HG02798 (cell line): ENCODE data around the gene TLK1.
"Not testable (repeated sequence)": the region's sequence is repeated elsewhere in the genome, so short reads cannot be mapped to it uniquely, and the experiment has no call there.

Experiments
- ATAC-seq: cut with Tn5 transposase; IDR thresholded peaks from one replicate; pipeline ENCODE4 v1.9.1; 2021; ENCODE audit warnings: mild to moderate bottlenecking; ENCODE audit not compliant: unreplicated experiment, poor library complexity

The TLK1 gene

DNA sequence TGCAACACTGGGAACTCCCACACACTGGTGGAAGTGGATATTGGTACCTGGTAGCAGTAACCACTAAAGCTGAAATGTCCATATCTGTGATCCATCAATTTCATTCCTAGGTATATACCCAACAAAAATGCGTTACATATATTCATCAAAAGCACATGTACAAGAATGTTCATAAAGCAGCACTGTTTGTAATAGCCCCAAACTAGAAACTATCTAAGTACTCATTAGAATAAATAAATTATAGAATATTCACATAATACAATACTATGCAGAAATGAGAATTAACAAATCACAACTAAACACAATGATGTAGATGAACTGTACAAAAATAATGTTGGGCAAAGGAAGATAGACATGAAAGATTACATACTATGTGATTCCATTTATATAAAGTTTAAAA is 11.1 kb upstream of the TLK1 start:
- ATAC-seq, result no peak

DNA sequence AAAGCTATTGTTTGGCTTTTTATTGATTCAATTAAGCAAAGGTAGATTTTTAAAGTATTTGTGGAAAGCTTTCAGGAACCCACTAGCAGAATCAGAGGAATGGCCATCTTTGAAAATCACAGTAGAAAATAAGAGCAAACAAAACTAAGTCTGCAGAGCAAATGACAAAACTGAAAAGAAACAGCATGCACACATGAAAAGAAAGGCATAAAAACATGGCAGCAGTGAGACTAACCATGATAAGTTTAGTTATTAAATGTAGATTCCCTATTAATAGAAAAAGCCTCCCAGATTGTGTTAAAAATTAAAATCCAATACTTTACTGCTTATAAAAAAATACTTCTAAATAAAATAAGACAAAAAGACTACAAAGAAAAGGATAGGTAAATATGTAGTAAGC is 9.1 kb upstream of the TLK1 start:
- no peak for ATAC-seq

DNA sequence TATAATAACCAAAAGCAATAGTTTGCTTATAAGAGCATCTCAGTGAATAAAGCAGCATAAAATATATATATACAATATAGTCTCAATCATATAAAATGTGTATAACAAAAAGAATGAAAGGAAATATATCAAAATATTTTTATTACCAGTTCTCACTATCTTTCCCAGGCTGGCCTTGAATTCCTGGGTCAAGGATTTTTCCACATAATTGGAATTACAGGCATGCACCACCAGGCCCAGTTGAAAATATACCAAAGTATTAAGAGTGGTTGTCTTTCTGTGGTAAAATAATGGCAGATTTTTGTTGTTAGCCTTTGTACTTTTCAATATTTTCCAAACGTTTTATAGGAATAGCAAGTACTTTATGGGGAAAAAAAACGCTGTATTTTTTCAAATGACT is 8.6 kb upstream of the TLK1 start:
- no peak for ATAC-seq

- ATAC-seq, result no peak
Measured at GRCh38 chr2:171167352-171167997, 6.8 kb upstream of the TLK1 start.

DNA sequence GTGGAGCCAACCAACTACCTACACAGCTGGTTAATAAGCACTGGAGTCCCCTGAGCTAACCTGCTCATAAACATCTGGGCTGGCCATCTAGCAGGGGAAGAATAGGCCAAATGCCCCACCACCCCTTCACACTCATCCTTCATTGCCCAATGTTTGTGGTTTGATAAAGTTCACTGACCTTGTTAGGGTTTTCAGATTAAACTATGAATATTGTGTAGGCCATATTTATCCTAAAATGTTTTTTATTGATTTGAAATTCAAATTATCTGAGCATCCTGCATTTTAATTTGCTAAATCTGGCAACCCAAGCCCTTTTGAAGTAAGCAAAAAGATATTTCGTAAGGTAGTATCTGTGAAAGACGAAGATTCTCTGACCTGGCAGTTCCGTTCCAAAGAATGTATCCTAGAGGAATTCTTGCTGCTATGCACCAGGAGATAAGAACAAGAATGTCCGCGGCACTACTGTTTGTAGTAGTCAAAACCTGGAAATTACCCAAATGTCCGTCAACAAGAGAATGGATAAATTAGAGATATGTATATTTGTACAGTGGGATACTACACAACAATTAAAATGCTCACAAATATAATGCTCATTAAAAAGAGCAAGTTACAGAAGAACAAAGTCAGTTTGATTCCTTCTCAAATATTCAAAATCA is 5.8 kb upstream of the TLK1 start:
- ATAC-seq, result no peak

DNA sequence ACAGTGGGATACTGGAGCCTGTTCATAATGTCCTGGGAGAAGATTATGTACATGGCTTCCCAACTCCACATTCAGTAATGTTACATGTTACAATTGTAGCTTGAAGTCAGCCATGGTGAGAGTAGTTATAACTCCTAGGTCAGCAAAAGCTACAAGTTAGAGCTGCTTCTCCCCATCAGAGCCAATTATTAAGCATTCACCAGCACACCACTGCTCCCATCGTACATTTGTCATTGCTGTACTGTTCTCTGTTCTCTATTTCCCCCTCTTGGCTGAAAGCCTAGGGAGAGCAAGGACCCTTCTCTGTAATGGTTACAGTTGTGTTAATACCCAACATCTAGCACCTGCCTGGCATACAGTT is 5.3 kb upstream of the TLK1 start:
- ATAC-seq, result no peak

DNA sequence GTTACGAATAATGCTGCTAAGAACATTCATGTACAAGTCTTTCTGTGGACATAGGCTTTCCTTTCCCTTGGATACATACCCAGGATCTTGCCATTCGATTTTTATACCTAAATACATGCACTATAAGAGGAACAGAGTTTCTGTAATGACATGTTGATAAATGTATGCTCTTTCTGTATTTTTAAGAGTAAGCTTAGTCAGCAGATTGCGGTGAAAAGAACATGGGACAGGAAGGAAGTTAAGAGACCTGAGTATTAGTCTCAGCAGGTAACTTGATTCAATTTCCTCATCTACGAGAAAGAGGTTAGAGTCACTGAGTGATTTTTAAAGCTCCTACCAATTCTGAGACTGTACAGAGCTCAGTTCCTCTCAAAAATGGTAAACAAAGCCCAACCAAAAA is 2.6 kb upstream of the TLK1 start:
- no peak for ATAC-seq

- not testable (repeated sequence) for ATAC-seq
Measured at GRCh38 chr2:171162522-171163197, 2.0 kb upstream of the TLK1 start.

DNA sequence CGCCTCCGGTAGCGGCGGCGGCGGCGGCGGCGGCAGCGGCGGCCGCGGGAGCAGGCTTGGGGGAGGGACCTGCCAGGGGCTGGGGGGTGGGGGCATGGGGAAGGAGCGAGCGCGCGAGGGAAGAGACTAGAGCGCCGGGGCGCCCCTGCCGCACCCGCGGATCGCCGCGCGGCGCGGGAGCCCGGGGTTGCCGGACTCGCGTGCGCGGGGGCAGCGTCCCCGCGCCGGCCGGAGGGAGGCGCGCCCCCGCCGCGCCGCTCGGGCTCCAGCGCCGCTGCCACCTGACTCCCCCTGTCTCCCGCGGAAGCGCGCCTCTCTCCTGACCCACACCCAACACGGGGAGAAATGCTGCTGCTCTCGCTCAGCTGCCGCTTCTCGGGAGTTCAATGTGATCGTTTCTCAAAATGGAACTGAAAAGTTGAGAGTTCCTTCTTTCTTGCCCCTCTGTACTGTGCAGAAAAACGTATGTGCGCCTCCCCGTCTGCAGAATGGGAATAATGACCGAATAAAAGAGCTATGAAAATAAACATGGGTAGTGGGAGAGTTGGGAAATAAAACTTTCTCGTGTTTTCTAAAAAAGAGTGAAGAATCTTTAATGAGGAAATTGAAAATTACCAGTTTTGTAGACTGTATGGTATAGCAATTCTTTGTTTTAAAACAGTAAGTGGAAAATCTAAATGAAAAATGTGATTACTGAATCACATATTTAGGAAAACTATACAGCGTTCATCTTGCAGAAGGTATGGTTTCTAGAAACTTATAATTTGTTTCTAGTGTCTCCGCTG is 455 bp upstream of the TLK1 start:
- peak; percentile 68 for ATAC-seq

GRCh38 chr2:171159372-171160118 is 1.1 kb downstream of the TLK1 start:
- peak; percentile 14 for ATAC-seq

GRCh38 chr2:171158790-171159371 is 1.8 kb downstream of the TLK1 start:
- ATAC-seq, result no peak

- ATAC-seq, result no peak
Measured at GRCh38 chr2:171158036-171158789, 2.5 kb downstream of the TLK1 start.

DNA sequence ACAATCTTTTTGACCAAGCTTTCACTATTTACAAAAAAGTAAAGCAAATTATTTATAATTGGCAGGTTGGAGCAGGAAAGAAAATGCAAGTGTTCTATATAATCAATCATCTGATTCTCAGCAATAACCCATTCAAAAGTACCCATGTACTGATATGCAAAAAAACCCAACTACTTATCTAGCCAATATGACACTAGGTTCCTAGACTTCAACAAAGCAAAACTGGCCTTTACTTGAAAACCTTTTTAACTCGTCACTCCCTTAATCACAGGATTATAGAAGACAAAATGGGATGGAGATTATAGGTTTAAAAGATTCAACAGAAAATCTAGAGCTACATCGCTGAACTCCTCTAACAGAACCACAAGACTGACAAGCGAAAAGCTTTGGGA is 3.6 kb downstream of the TLK1 start:
- no peak for ATAC-seq

DNA sequence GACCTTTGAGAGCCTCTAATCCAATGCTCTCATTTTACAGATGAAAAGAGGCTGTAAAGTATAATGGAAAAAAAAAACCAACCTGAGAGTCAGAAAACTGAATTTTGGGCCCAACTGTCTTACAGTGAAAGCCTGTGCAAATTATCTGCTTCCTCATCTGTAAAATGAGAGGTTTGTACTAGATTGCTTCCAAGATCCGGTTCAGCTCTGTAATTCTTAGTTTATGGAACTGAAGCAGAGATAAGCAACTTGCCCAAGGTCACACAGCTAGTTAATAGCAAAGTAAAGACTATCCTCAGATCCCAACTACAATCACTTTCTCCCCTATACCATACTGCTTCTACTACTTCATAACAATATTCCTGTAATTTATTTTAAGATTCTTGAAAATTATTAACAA is 6.3 kb downstream of the TLK1 start:
- ATAC-seq, result no peak

DNA sequence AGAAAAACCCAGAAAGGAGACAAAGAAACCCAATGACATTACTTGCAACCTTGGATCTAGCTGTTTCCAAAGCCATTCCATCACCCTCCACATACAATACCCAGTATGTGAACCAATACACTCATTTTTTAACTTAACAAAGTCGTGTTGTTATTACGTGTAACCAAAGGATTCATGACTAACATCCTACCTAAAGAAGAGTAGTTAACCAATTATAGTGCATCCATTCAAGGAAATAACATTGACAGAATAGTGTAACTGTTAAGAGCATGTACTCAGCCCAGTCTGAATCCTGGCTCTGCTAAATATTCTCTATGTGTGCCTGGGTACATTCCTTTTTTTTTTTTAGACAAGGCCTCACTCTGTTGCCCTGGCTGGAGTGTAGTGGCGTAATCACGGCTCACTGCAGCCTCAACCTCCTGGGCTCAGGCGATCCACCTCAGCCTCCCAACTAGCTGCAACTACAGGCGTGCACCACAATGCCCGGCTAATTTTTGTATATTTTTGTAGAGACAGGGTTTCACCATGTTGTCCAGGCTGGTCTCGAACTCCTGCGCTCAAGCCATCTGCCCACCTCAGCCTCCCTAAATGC is 9.9 kb downstream of the TLK1 start:
- no peak for ATAC-seq

GRCh38 chr2:171149986-171150693 is 10.6 kb downstream of the TLK1 start:
- ATAC-seq, result no peak

- no peak for ATAC-seq
Measured at GRCh38 chr2:171149171-171149938, 11.3 kb downstream of the TLK1 start.

GRCh38 chr2:171147081-171147480 is 13.6 kb downstream of the TLK1 start:
- ATAC-seq, result no peak
